Measurements from ENCODE around the gene PCNX3.

GRCh38 chr11:65627202-65627601 is 11.6 kb downstream of the PCNX3 start:
- TF ChIP-seq CTCF (conservative IDR thresholded peaks at IDR 0.05 in 1 of 2, IDR thresholded peaks at IDR 0.05 in 1 of 2; ENCODE audit: extremely low read depth in 1 of 2, insufficient read depth in 1 of 2, low read depth in 1 of 2, low read length in 2 of 2), result no peak
- no peak for TF ChIP-seq EZH2 (IDR thresholded peaks at IDR 0.05; ENCODE audit: borderline replicate concordance, low read length)

Measured in mammary epithelial cell (primary cell).